Measurements from ENCODE around the gene CACUL1. TPM values are rescaled to one million over a fixed set of nuclear protein-coding genes. Genes with fewer than 3 reads are reported as not detected.
"Not testable (repeated sequence)": the region's sequence is repeated elsewhere in the genome, so short reads cannot be mapped to it uniquely, and the experiment has no call there.

The CACUL1 gene
- total RNA-seq, 2 experiments from 2014 or later = 29.8 to 30.1 TPM

GRCh38 chr10:118664321-118664720, 90.4 kb downstream of the CACUL1 start:
- ChIA-PET POLR2A (no interaction called here), CTCF (no interaction called here)

GRCh38 chr10:118663176-118663575, 91.6 kb downstream of the CACUL1 start:
- CTCF ChIA-PET = no interaction called here
- POLR2A ChIA-PET = no interaction called here

- ChIA-PET CTCF (no interaction called here), POLR2A (no interaction called here)
Observed at GRCh38 chr10:118662228-118663035, 92.3 kb downstream of the CACUL1 start.

- POLR2A ChIA-PET = no interaction called here
Observed at GRCh38 chr10:118658762-118659161, 96.0 kb downstream of the CACUL1 start.

GRCh38 chr10:118658168-118658567, 96.6 kb downstream of the CACUL1 start:
- CTCF ChIA-PET, POLR2A ChIA-PET: not testable (repeated sequence)

More at GRCh38 chr10:118658762-118659161, 96.0 kb downstream of the CACUL1 start:
- CTCF ChIA-PET = no interaction called here

GRCh38 chr10:118645294-118645693, 109.5 kb downstream of the CACUL1 start:
- POLR2A ChIA-PET, CTCF ChIA-PET: not testable (repeated sequence)

- ChIA-PET POLR2A (no interaction called here), CTCF (no interaction called here)
Observed at GRCh38 chr10:118642228-118642627, 112.5 kb downstream of the CACUL1 start.

- ChIA-PET POLR2A (no interaction called here), CTCF (no interaction called here)
Observed at GRCh38 chr10:118638680-118639079, 116.1 kb downstream of the CACUL1 start.

- CTCF ChIA-PET = interaction anchor here (0.5 kb wide), 1 partner anchor 78 kb away, joined by 4 read pairs; no protein-coding TSS in a partner anchor
- POLR2A ChIA-PET = interaction anchor here (0.6 kb wide), 1 partner anchor 170 kb away, joined by 5 read pairs; no protein-coding TSS in a partner anchor
Observed at GRCh38 chr10:118635674-118636402, 118.9 kb downstream of the CACUL1 start.

- POLR2A ChIA-PET = no interaction called here
- CTCF ChIA-PET = no interaction called here
Observed at GRCh38 chr10:118633786-118634185, 121.0 kb downstream of the CACUL1 start.

GRCh38 chr10:118629211-118629610, 125.6 kb downstream of the CACUL1 start:
- ChIA-PET POLR2A (no interaction called here), CTCF (no interaction called here)

GRCh38 chr10:118628397-118628796, 126.4 kb downstream of the CACUL1 start:
- ChIA-PET POLR2A (no interaction called here), CTCF (no interaction called here)

- POLR2A ChIA-PET = no interaction called here
- CTCF ChIA-PET = interaction anchor here (1.3 kb wide), 1 partner anchor 58 kb away, joined by 3 read pairs; no protein-coding TSS in a partner anchor
Observed at GRCh38 chr10:118626953-118627352, 127.8 kb downstream of the CACUL1 start.

Other genes starting within 250 kb of the CACUL1 start
- not detected for gene PRLHR, start 159.3 kb downstream of the CACUL1 start, total RNA-seq